CD4-positive, alpha-beta T cell (primary cell): ENCODE measurements around the gene PRMT9. TPM values are rescaled to one million over a fixed set of nuclear protein-coding genes. Genes with fewer than 3 reads are reported as not detected.

Experiments
- ATAC-seq: fragments of 200-7000 bp; cut with Tn5 transposase; one replicate; pipeline ENCODE4 v1.10.0; 2022; ENCODE audit warnings: mild to moderate bottlenecking; ENCODE audit not compliant: poor library complexity
- CTCF ChIA-PET: fragments of 350-600 bp; sonication (Branson Sonifier 250); formaldehyde crosslinking; loops from one replicate; lab custom pipeline; 2021; ENCODE audit warnings: antibody characterized with exemption, inconsistent platforms; lab: Charles Lee
- POLR2A ChIA-PET: fragments of 350-600 bp; sonication (Branson Sonifier 250); formaldehyde crosslinking; loops from one replicate; lab custom pipeline; 2021; ENCODE audit warnings: antibody characterized with exemption, inconsistent platforms; lab: Charles Lee
- DNase-seq, 14 experiments: peaks; one replicate each; pipeline ENCODE4 v3.0.0-alpha.2; 2013 to 2020; ENCODE audit warnings: mixed read lengths in 2 of 14
- H3K27ac ChIP-seq, 2 donors: one replicate each; pipeline versions ENCODE4 v1.5.1 to v1.7.0; 2013; ENCODE audit warnings: low read length in 2 of 2, low read depth in 1 of 2, mild to moderate bottlenecking in 1 of 2
- H3K27me3 ChIP-seq, 2 experiments: 1 replicate in 1 of 2; 2 replicates in 1 of 2; pipeline versions ENCODE4 v1.6.1 to v1.7.0; 2013; ENCODE audit warnings: low read length in 2 of 2, control low read depth in 1 of 2, mild to moderate bottlenecking in 1 of 2, moderate library complexity in 1 of 2; ENCODE audit not compliant: insufficient read depth in 2 of 2, control insufficient read depth in 1 of 2
- H3K36me3 ChIP-seq: one replicate; pipeline ENCODE4 v1.6.1; 2013; ENCODE audit warnings: low read length, control low read depth; ENCODE audit not compliant: insufficient read depth
- H3K4me1 ChIP-seq: one replicate; pipeline ENCODE4 v1.6.1; 2013; ENCODE audit warnings: low read length, control low read depth; ENCODE audit not compliant: insufficient read depth
- H3K4me3 ChIP-seq: one replicate; pipeline ENCODE4 v1.5.1; 2013; ENCODE audit warnings: mild to moderate bottlenecking, low read length, moderate library complexity
- H3K9me3 ChIP-seq, 2 experiments: 1 replicate in 1 of 2; 2 replicates in 1 of 2; pipeline versions ENCODE4 v1.6.1 to v1.7.0; 2013; ENCODE audit warnings: low read length in 2 of 2, mild to moderate bottlenecking in 2 of 2, control low read depth in 1 of 2, moderate library complexity in 1 of 2; ENCODE audit not compliant: control insufficient read depth in 1 of 2, insufficient read depth in 1 of 2
- H3K27ac Mint-ChIP-seq: one replicate; pipeline ENCODE4 v1.8.0; 2020; ENCODE audit warnings: mixed read lengths
- H3K27me3 Mint-ChIP-seq: one replicate; pipeline ENCODE4 v1.8.0; 2021; ENCODE audit warnings: mixed read lengths
- H3K36me3 Mint-ChIP-seq: one replicate; pipeline ENCODE4 v1.8.0; 2021; ENCODE audit warnings: low read depth, mixed read lengths
- H3K4me1 Mint-ChIP-seq: one replicate; pipeline ENCODE4 v1.8.0; 2021; ENCODE audit warnings: low read depth, mixed read lengths
- H3K4me3 Mint-ChIP-seq: one replicate; pipeline ENCODE4 v1.8.0; 2020; ENCODE audit warnings: mild to moderate bottlenecking, mixed read lengths
- H3K9me3 Mint-ChIP-seq: one replicate; pipeline ENCODE4 v1.8.0; 2020; ENCODE audit warnings: mixed read lengths
- intact Hi-C, 2 experiments: fragments of 100-400 bp; cut with DNase I in 1 of 2; cut with micrococcal nuclease in 1 of 2; formaldehyde crosslinking; loops; one replicate each; pipeline versions ENCODE4 v1.15.1 to v1.9.0; 2023 to 2025; cut with DNase I, micrococcal nuclease
- total RNA-seq, 174 experiments: library from RNA in 2 of 174; stranded (reverse) in 2 of 174; gene quantifications; one replicate each; pipeline ENCODE4 v1.2.3 and lab custom pipeline; 2021 to 2026
- TF ChIP-seq, protein P1 (sequence below): fragments of 200-600 bp; IDR thresholded peaks from one replicate; pipeline ENCODE4 v1.8.0; 2022; ENCODE audit warnings: antibody characterized with exemption, mild to moderate bottlenecking

Gene PRMT9
- total RNA-seq, 2 experiments from 2014 or later: 21.0 to 21.1 TPM

DNA sequence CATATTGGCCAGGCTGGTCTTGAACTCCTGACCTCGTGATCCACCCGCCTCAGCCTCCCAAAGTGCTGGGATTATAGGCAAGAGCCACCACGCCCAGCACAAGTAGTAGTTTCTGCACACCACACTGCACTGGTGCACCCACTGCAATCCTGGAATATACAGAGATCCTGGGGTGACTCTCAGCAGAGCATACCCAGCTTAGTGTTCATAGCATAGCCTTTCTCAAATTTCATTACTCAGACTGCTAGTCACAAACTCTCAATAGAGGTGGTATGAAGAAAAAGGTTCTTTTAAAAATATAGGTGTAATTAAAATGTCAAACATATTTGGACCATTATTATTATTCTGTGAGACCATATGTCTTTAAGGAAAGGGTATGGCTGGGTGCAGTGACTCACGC lies 41.7 kb upstream of the PRMT9 start:
- POLR2A ChIA-PET: no interaction called here

DNA sequence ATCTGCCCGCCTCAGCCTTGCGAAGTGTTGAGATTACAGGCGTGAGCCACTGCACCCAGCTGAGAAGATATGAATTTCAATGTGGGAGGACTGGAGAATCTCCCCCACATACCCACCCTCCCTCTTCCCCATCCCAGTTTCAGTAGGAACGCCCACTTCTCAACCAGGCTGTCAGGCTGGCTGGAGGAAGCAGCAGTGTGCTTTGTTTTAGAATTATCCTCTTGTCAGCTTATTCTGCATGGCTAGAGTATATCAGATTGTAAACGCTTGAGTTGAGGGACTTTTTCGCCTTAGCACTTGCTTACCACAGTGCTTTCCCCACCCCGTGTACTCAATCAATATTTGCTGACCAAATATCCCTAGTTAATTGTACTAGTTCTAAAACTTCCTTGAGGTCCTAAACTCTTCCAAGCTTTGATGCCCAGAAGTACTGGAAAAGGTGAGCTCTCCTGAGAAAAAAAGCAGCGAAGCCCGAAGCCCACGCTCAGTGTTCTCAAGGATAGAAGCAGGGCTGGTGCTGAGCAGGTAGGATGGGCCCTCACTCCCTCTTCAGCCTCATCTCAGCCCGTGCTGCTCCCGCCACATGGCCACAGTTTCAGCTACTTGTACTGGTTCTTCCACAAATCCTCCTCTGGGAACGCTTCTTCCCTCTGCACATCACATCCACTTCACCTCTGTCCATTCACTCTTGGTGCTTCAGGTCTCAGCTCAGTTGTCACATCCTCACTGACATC lies 40.7 kb upstream of the PRMT9 start:
- no peak overlapping the region for H3K27ac Mint-ChIP-seq

More for the DNA sequence above, 41.7 kb upstream of the PRMT9 start:
- Histone ChIP-seq H3K9me3 (no peaks in the 10 kb centered on the region), H3K27me3 (no peaks in the 10 kb centered on the region), H3K4me3 (no peak overlapping the region), H3K4me1 (peaks cover under 1% of the 10 kb centered on the region), H3K36me3 (no peaks in the 10 kb centered on the region), H3K27ac (no peak overlapping the region)
- Mint-ChIP-seq H3K4me1 (no peaks in the 10 kb centered on the region), H3K36me3 (no peaks in the 10 kb centered on the region), H3K9me3 (no peaks in the 10 kb centered on the region), H3K4me3 (no peak overlapping the region), H3K27ac (no peak overlapping the region), H3K27me3 (peaks cover 3% of the 10 kb centered on the region)
- no peak for DNase-seq
- no peak for ATAC-seq
- intact Hi-C loops: no loop called here
- CTCF ChIA-PET: no interaction called here
- TF ChIP-seq, protein P1, sequence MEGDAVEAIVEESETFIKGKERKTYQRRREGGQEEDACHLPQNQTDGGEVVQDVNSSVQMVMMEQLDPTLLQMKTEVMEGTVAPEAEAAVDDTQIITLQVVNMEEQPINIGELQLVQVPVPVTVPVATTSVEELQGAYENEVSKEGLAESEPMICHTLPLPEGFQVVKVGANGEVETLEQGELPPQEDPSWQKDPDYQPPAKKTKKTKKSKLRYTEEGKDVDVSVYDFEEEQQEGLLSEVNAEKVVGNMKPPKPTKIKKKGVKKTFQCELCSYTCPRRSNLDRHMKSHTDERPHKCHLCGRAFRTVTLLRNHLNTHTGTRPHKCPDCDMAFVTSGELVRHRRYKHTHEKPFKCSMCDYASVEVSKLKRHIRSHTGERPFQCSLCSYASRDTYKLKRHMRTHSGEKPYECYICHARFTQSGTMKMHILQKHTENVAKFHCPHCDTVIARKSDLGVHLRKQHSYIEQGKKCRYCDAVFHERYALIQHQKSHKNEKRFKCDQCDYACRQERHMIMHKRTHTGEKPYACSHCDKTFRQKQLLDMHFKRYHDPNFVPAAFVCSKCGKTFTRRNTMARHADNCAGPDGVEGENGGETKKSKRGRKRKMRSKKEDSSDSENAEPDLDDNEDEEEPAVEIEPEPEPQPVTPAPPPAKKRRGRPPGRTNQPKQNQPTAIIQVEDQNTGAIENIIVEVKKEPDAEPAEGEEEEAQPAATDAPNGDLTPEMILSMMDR: no peak

DNA sequence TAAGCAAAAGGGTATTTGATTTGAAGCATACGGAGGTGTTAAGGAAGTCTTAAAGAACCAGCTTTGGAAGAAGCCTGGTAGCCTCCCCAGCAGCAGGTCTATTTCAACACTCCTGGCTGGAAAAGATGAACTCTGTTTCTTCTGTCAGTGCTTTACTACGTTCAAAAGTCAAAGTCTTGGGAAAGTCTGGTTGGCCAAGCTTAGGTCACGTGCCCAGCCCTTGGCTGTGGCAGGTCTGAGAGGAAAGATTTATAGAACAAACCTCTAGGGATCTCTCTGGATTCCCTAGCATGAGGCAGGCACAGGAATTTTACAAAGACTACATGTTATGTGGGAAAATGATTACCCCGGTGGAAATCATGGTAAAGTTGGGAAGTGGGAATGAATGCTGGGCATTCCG lies 39.4 kb upstream of the PRMT9 start:
- H3K27me3 ChIP-seq: no peaks in the 10 kb centered on the region
- H3K27ac Mint-ChIP-seq: no peak overlapping the region
- no peak overlapping the region for H3K4me3 ChIP-seq
- peaks cover 3% of the 10 kb centered on the region for H3K27me3 Mint-ChIP-seq
- POLR2A ChIA-PET: no interaction called here
- no peak overlapping the region for H3K27ac ChIP-seq
- CTCF ChIA-PET: no interaction called here
- intact Hi-C loops: no loop called here
- H3K4me1 Mint-ChIP-seq: no peaks in the 10 kb centered on the region
- TF ChIP-seq, protein P1: no peak
- no peaks in the 10 kb centered on the region for H3K36me3 Mint-ChIP-seq
- no peaks in the 10 kb centered on the region for H3K36me3 ChIP-seq
- H3K4me1 ChIP-seq: no peaks in the 10 kb centered on the region
- ATAC-seq: no peak
- no peaks in the 10 kb centered on the region for H3K9me3 Mint-ChIP-seq
- no peaks in the 10 kb centered on the region for H3K9me3 ChIP-seq
- DNase-seq: no peak
- H3K4me3 Mint-ChIP-seq: no peak overlapping the region

More for the DNA sequence above, 40.7 kb upstream of the PRMT9 start:
- CTCF ChIA-PET: interaction anchor here (0.9 kb wide), 1 partner anchor 142 kb away, joined by 3 read pairs; no protein-coding TSS in a partner anchor
- TF ChIP-seq, protein P1: no peak
- H3K27ac ChIP-seq: no peak overlapping the region
- POLR2A ChIA-PET: no interaction called here
- DNase-seq (no peak), ATAC-seq (no peak)
- intact Hi-C loops: no loop called here
- H3K4me1 ChIP-seq: no peaks in the 10 kb centered on the region
- H3K36me3 Mint-ChIP-seq: no peaks in the 10 kb centered on the region
- no peak overlapping the region for H3K4me3 Mint-ChIP-seq
- H3K4me1 Mint-ChIP-seq: no peaks in the 10 kb centered on the region
- no peaks in the 10 kb centered on the region for H3K27me3 ChIP-seq
- no peaks in the 10 kb centered on the region for H3K36me3 ChIP-seq
- H3K9me3 Mint-ChIP-seq: no peaks in the 10 kb centered on the region
- H3K4me3 ChIP-seq: no peak overlapping the region
- H3K9me3 ChIP-seq: no peaks in the 10 kb centered on the region
- peaks cover 3% of the 10 kb centered on the region for H3K27me3 Mint-ChIP-seq
